ENCODE results near the gene PDE7B.

GRCh38 chr6:135875446-135875845 lies 23.9 kb downstream of the PDE7B start:
- no peak for TF ChIP-seq CTCF (conservative IDR thresholded peaks at IDR 0.05; ENCODE audit: low read depth, low read length)
- TF ChIP-seq EZH2 (IDR thresholded peaks at IDR 0.05; ENCODE audit: low read length, unreplicated experiment) = no peak
- TF ChIP-seq EZH2phosphoT487 (IDR thresholded peaks at IDR 0.05; ENCODE audit: borderline replicate concordance, low read length) = no peak
